Renal cortical epithelial cell (primary cell): ENCODE measurements around the gene CPLX1. TPM values are rescaled to one million over a fixed set of nuclear protein-coding genes. Genes with fewer than 3 reads are reported as not detected.

ENCODE experiments used
- DNase-seq: peaks from one replicate; pipeline ENCODE4 v3.0.0-alpha.2; 2011; ENCODE audit warnings: low read depth
- total RNA-seq: library from RNA; depleted of rRNA; stranded (reverse); fragments of >200 nt; gene quantifications from 2 replicates; pipeline ENCODE4 v1.2.3, GENCODE V29; 2014

The CPLX1 gene
- under 0.01 and 0.15 TPM in 2 replicates for total RNA-seq

DNA sequence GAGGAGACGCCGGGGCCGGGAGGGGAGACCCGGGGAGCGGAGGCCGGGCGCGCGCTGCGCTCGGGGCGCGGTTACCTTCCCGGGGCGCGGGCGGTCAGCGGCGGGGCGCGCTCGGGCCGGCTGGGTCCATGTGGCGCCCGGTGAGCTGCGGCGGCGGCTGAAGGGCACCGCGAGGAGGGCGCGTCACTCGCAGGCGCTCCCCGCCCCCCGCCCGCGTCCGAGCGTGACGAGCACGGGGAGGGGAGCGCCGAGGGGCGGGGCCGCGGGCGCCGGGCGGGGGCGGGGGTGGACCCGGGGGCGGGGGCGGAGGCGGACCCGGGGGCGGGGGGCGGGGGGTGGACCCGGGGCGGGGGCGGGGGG, at the start of gene CPLX1:
Gene CPLX1 (minus strand): TSS at position 159 of the 360 bp plus-strand sequence. CDS start 1,607 bp downstream, outside the sequence.
- no peak for DNase-seq

DNA sequence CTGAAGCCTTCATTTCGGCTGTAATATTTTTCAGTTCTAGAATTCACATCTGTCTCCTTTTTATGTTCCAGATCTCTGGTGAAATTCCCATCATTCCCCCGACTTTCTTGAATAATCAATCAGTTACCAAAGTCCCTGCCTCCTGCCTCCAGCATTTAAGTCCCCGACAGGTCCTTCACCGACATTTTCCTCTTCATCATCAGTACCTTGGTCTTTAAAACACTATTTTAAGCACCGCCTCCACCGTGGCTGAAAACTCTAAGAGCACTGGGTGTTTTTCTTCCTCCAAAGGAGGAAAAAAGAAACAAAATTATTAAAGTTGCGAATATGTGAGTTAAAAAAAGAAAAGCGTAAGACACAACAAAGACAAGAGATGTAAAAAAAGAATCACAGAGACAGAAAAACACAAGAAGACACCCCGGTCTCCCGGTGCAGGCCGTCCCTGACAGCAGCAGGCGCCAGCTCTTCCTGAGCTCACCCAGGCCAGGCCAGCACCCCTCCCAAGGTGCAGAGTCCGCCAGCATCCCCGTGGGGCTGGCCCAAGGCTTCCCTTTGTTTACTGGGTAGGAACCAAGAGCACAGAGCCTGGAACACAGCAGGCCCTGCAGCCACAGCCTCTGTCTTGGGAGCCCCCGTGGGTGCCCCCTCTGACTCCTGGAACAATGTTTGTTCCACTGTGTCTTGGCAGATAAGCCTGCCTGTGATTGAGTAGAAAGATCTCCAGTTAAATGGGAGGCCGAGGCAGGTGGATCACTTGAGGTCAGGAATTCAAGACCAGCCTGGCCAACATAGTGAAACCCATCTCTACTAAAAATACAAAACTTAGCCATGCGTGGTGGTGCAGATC, 49.3 kb upstream of the CPLX1 start:
- no peak for DNase-seq

DNA sequence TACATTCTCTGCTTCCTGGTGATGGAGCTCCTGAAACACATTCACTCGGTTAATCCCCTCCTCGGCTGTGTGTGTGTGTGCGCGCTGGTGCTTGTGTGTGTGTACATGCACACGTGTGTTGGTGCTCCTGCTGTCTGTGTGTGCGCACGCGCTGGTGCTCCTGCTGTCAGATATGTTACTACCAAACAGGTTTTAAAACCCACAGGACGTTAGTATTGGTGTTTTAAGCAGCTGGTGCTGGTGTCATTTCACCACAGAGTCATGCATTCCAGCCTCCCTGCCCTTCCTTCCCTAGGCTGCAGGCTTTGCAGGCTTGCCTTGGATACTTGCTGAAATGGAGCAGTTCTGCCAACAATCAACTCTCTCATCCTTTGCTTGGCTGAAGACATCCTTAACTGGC, 48.1 kb upstream of the CPLX1 start:
- no peak for DNase-seq

DNA sequence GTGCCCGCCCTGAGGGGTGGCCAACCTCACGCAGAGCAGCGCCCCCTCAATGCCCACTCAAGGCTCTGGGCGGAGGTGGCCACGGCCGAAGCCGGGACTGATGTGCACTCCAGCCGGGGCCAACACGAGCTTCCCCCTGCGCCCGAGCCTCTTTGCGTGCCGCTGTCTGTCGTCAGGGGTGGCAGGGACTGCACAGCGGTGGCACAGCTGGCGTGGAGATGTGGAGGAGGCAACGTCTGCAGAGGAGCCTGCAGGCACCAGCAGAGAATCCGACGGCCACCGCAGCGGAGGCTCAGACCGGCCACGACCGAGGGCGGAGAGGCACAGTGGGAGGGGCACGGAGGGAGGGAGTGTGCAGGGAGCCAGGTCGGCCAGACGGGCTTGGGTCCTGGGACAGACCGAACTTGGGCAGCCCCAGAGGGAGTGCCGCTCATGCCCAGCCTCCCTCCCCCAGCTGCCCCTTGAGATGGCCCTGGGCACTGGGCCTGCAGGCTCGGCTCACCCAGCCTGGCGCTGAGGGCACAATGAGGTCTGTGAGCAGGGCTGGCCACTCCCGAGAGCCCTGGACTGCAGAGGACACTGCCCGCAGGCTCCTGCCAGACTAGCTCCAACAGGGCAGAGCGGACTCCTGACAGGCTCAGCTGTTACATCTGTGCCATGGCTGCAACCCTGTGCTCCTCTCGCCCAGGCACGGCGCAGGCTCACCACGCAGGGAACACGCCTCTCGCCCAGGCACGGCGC, 46.5 kb upstream of the CPLX1 start:
- no peak for DNase-seq

DNA sequence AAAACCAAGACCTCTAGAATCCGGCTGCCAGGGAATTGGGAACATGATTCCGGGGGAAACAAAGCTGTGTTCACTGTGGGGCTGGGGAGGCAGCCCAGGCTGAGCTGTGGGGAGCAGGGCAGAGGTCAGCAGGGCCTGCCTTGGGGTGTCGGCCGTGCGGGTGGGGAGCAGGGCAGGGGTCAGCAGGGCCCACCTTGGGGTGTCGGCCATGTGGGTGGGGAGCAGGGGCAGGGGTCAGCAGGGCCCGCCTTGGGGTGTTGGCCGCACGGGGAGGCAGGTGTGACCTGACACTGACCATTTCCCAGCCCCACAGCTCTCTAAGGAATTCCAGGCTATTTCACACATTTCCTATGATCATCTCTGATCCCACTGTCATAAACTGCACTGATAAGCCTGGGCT, 45.6 kb upstream of the CPLX1 start:
- DNase-seq: no peak

DNA sequence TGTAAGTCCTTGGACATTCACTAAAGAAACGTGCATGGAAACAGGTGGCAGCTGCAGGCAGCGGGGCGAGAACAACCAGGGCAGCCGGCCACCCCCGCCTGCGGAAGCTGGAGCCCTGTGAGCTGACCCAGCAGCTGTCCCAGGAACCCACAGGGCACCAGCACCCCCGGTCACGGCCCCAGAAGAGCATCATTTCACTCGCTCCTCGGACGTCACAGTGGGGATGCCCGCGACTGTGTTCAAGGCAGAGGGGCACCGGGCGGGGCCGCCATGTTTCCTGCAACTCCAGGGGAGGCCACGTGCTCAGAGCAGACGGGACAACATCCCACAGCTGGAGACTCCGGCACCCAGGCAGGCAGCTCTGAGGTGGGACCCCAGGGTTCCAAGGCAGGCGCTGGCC, 45.0 kb upstream of the CPLX1 start:
- DNase-seq: no peak

DNA sequence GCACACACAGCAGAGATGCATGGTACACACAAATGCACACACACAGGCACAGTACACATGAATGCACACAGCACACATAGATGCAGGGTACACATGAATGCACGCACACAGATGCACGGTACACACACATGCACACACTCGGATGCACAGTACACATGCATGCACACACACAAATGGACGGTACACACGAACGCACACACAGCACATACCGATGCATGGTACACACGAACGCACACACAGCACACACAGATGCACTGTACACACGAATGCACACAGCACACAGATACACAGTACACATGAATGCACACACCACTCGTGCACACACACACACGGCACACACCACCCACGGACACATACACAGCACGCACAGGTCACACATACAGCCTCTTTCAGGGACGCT, 43.8 kb upstream of the CPLX1 start:
- DNase-seq: no peak

DNA sequence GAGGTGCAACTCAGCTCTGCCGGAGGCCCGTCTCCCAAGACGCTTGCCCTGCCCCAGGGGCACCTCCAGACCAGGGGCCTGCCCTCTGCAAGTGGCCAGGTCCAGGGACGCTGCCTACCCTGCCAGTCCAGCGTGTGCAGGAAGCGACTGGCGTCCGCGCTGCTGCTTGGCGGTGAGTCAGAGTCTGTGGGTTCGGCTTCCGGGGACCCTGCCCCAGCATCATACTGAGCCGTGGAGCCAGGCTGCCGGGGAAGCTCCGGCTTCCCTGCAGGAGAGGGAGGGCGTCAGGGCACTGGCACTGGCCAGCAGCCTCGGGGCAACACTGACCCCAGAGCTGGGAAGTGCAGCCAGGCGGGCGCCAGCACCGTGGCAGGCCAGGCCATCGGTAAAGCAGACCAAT, 42.5 kb upstream of the CPLX1 start:
- no peak for DNase-seq

DNA sequence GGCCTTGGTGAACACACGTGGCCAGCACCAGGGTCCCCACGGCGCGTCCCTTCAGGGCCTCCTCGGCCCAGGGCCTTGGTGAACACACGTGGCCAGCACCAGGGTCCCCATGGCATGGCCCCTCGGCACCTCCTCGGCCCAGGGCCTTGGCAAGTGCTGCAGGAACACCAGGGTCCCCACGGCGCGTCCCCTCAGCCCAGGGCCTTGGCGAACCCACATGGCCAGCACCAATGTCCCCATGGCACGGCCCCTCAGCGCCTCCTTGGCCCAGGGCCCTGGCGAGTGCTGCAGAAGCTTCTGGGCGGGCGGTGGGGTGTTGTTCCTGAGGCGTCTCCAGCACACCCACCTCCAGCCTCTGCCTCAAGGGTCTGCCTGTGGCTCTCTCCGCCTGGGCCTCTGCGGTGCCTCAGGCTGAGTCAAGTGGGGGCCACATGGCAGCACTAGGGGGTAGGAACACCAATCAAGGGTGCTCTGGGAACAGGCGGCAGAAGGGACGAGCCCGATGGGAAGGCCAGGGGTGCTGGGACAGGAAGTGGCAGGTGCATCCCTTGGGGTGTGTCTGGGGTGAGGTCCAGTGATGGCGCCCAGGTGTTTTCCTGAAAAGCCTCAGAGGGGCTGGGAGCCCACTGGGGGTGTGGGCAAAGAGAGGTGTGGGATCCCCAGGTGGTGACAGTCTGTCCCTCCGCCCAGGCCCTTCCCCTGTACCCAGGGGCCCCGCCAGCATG, 41.8 kb upstream of the CPLX1 start:
- no peak for DNase-seq

DNA sequence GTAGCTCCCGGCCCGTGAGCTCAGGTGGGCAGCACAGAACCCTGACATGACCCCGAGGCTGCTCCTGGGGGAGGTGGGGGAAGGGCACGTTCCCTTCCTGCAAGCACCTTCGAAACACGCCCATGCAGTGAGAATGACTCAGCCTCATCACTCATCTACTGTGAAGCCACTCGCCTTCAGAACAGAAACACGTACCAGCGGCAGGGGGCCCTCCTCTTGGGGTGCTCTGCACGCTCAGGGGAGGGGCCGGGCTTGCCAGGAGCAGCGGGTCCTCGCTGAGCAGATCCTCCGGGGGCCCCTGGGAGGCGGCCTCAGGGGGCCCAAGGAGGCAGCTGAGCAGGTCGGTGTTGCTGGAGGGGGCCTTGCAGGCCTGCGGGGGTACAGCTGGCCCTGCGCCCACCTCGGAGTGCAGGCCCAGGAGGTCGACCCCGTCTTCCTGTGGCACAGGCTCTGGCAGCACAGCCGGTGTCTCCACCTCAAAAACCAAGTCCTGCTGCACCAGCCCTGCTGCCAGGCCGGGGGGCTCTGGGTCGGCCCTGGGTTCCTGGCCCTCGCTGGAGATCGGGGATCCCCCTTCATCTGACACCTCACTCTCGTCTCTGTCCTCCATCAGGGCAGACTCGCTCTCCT, 40.9 kb upstream of the CPLX1 start:
- DNase-seq: no peak

DNA sequence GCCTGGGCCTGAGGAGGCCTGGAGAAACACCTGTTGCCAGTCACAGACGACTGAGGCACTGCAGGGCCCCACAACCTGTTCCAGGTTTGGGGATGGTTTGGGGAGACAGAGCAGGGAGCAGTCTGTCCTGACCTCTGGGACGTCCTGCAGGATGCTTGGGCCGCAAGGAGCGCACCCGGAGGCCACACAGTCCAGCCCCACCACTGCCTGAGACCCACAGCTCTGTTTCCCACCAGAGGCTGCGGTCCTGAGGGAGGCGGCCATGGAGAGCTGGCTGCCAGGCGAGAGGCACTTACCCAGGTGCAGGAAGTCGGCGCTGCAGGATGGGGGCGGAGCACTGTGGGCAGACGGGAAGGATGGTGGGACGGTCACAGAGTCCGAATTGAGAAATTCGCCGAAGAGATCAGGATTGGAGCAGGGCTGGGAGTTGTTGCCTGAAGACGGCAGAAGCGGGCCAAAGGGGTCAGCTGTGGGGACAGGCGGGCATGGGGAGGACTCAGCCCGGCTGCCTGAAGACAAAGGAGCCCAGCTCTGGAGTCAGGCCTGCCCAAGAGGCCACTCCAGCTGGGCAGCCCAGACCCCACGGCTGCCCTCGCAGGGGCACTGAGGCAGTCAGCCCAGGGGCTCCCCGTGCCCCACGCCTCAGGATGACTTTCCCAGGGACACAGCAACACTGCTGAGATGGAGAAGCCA, 40.3 kb upstream of the CPLX1 start:
- no peak for DNase-seq

DNA sequence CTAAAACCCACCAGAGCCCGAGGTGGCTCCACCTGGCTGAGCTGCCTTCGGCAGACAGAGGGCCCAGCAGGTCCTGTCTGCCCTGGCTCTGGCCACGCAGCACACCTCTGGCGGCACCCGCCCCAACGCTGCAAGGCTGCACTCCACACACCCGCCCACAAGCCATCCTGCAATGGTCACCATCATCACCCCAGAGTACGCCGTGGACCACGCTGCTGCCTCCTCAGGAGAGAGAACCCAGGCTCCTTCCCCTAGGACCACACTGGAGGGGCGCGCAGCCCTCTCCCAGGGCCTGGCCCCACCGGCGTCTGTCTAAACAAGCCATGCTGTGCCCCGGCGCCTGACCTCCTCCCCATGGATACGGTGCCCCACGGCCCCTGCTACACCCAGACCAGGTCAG, 39.6 kb upstream of the CPLX1 start:
- no peak for DNase-seq

DNA sequence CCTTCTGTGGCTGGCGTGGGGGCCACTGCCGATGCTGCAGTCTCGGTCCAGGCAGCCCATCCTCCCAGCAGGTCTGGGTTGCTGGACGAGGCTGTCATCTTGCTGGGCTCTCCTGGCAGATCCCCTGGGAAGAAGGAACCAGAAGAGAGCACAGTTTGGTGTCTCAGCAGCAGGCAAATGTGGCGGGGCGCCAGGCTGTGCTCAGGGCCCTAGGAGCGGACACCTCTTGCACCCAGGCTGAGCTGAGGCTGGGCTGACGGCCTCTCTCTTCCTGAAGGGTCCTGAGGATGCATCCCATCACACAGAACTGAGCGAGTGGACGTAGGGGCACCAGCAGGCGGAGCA, 39.2 kb upstream of the CPLX1 start:
- DNase-seq: no peak

DNA sequence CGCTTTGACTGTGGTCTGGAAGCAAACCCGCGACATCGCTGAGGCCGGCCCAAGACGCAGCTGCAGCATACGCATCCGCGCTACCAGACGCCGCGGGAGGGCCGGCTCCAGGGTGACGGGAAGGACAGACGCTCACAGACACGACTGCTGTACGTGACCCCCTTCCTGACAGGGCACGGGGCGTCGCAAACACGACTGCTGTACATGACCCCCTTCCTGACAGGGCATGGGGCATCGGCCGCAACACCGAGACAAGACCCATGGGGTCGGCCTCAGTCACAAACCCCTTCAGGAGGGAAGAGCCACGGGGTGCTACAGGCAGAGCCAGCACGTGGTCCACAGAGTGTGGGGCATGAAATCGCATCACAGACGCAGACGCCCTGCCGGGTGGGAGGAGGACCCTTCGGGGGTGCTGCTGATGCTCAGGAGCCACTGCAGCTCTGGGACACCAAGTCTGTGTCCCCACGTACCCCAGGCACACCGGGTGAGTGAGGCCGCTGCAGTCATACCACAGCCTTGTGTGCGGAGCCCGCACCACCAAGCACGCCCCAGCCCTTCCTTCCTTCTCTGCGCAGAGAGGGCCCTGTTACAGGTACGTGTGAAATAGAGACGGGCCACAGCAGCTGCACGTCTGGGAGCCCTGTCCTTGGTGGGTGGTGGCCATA, 38.7 kb upstream of the CPLX1 start:
- no peak for DNase-seq

DNA sequence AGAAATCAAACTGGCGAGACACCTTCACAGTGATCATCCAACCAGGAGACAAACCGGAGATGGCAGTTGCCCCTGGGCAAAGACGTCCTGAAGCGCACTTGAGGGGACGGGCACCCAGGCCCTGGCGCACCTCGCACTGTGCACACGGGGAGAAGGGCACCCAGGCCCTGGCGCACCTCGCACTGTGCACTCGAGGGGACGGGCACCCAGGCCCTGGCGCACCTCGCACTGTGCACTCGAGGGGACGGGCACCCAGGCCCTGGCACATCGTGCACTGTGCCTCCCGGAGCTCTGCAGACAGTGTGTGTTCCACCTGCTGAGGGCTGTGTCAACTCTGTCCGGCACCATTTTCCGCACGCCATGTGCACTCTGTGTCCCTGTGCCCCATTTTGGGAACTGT, 34.6 kb upstream of the CPLX1 start:
- no peak for DNase-seq

DNA sequence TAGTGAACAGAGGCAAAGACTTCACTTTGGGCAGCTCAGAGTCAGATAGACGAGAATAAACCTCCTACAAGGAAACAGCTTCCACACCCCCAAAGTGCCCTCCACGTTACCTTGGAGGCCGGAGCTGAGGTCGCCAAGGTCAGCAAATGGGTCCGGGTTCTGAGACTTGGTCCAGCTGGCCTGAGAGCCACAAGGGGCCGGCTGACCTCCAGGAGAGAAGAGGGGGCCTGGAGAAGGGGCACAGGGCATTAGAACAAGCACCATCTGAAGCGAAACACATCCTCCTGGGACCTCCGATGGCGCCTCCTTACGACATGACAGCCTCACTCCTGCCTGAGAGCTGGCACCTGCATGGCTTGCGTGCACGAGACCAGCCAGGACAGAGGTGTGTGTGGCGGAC, 33.6 kb upstream of the CPLX1 start:
- no peak for DNase-seq

DNA sequence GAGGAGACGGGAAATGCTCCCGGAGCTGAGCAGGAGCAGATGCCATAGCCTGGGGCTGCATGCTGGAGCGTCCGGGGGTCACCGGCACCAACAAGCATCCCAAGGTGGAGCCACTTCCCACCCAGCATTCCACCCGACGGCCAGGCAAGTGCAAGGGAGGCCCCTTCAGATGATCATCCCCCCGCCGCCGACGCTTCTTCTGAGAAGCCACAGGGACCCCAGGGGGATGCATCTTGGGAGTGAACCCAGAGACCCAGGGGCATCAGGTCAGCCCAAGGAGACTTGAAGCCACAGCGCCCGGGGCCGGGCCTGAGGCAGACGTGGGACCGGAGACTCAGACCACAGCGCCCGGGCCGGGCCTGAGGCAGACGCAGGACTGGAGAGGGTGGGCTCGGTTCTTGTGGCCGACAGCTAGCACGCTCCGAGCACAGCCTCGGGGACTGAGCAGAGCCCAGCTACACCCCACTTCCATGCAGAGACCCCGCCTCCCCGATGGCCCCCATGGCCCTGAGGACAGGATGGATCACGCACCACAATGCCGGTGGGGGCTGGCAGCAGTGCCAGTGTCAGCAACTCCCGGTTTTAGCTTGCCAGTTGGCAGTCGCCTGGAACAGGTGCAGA, 33.0 kb upstream of the CPLX1 start:
- no peak for DNase-seq

DNA sequence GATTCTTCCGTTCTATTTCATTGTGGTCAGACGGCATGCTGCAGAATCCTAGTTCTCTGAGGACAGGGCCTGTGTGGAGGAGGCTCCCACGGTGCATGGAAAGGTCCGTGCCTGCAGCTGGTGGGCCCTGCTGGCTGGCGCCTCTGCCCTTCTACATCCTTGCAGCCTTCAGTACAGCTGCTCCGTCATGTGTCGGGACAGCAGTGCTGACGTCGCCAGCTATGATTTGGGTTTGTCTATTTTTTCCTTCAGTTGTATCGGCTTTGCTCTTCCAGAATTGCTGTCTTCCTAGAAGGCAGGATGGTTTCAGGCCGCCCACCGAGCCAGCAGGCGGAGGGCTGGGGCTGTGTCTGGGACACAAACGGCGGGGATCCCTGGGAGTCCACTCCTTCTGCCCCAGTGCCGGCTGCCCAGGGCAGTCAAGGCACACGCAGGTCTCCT, 32.1 kb upstream of the CPLX1 start:
- no peak for DNase-seq

DNA sequence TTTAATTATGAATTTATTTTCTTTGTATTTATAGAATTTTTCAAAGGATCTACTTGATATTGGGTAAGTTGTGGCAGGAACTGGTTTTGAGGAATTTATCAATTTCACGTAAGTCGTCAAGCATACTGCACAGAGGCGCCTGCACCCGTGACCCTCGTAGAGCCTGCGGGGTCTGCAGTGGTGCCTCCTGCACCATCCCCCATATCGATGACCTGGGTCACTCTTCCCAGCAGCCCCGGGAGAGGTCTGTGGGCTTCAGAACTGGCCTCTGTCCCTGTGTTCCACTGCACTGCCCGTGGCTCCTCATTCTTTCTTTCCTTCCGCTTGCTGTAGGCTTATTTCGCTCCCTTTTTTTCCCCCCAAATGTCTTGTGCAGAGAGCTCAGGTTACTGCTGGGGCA, 31.5 kb upstream of the CPLX1 start:
- no peak for DNase-seq

DNA sequence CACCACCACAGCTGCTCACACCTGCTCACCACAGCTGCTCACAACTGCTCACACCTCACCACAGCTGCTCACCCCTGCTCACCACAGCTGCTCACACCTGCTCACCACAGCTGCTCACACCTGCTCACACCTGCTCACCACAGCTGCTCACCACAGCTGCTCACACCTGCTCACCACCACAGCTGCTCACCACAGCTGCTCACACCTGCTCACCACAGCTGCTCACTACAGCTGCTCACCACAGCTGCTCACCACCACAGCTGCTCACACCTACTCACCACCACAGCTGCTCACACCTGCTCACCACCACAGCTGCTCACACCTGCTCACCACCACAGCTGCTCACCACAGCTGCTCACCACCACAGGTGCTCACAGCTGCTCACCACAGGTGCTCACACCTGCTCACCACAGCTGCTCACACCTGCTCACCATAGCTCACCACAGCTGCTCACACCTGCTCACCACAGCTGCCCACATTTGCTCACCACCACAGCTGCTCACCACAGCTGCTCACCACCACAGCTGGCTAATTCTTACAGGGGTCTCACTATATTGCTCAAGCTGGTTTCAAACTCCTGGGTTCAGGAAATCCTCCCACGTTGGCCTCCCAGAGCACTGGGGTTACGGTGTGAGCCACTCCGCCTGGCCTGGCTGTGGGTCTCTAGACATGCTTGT, 30.4 kb upstream of the CPLX1 start:
- DNase-seq: no peak
